Neural cell (in vitro differentiated cells): ENCODE data around the gene TAOK2. TPM values are rescaled to one million over a fixed set of nuclear protein-coding genes. Genes with fewer than 3 reads are reported as not detected.

ENCODE experiments used
- H2AFZ ChIP-seq: fragments of 200-600, 300-800 bp; sonication (generic), shearing (Covaris generic); 2 replicates; pipeline ENCODE4 v1.6.0; 2014; ENCODE audit warnings: low read depth, mild to moderate bottlenecking, antibody characterized with exemption, low read length, moderate library complexity
- H3F3A ChIP-seq: fragments of 200-600 bp; shearing (Covaris generic); 2 replicates; pipeline ENCODE4 v1.6.1; 2016; ENCODE audit warnings: mild to moderate bottlenecking, moderate library complexity, mixed read lengths, antibody characterized with exemption, low read length; ENCODE audit not compliant: insufficient read depth, poor library complexity, severe bottlenecking
- H3K27ac ChIP-seq: fragments of 200-600, 300-800 bp; sonication (generic), shearing (Covaris generic); 2 replicates; pipeline ENCODE4 v1.5.1; 2014; ENCODE audit warnings: mild to moderate bottlenecking, low read length, moderate library complexity
- H3K27me3 ChIP-seq: fragments of 300-800, 200-600 bp; sonication (generic), shearing (Covaris generic); 2 replicates; pipeline ENCODE4 v1.6.0; 2014; ENCODE audit warnings: mild to moderate bottlenecking, low read depth, low read length, moderate library complexity; ENCODE audit not compliant: insufficient read depth
- H3K36me3 ChIP-seq: fragments of 300-800, 200-600 bp; sonication (generic), shearing (Covaris generic); 2 replicates; pipeline ENCODE4 v1.5.1; 2014; ENCODE audit warnings: mild to moderate bottlenecking, antibody characterized with exemption, low read length, moderate library complexity; ENCODE audit not compliant: insufficient read depth
- H3K4me2 ChIP-seq: fragments of 300-800, 200-600 bp; sonication (generic), shearing (Covaris generic); 2 replicates; pipeline ENCODE4 v1.6.0; 2014; ENCODE audit warnings: mild to moderate bottlenecking, low read length
- H3K4me3 ChIP-seq: fragments of 300-800, 200-600 bp; sonication (generic), shearing (Covaris generic); 2 replicates; pipeline ENCODE4 v1.5.1; 2014; ENCODE audit warnings: mild to moderate bottlenecking, low read length, moderate library complexity
- H3K79me2 ChIP-seq: fragments of 200-600 bp; shearing (Covaris generic); replicated peaks from 2 replicates; pipeline ENCODE4 v1.6.0; 2014; ENCODE audit warnings: mild to moderate bottlenecking, low read length, moderate library complexity; ENCODE audit not compliant: insufficient read depth
- H3K9ac ChIP-seq: fragments of 300-800, 200-600 bp; sonication (generic), shearing (Covaris generic); 2 replicates; pipeline ENCODE4 v1.6.1; 2016; ENCODE audit warnings: mild to moderate bottlenecking, low read length, mixed read lengths
- H3K9me2 ChIP-seq: fragments of 200-600 bp; shearing (Covaris generic); 2 replicates; pipeline ENCODE4 v1.6.1; 2016; ENCODE audit warnings: mild to moderate bottlenecking, low read length, mixed read lengths; ENCODE audit not compliant: insufficient read depth
- H3K9me3 ChIP-seq: fragments of 200-600, 300-800 bp; sonication (generic), shearing (Covaris generic); 2 replicates; pipeline ENCODE4 v1.6.1; 2016; ENCODE audit warnings: mild to moderate bottlenecking, mixed run types, low read length, moderate library complexity, mixed read lengths
- H4K20me1 ChIP-seq: fragments of 200-600 bp; shearing (Covaris generic); 2 replicates; pipeline ENCODE4 v1.6.1; 2016; ENCODE audit warnings: mild to moderate bottlenecking, mixed run types; ENCODE audit not compliant: insufficient read depth
- CTCF ChIP-seq: fragments of 450-650 bp; IDR thresholded peaks from 2 replicates; pipeline ENCODE4 v1.5.1; 2014; ENCODE audit warnings: antibody characterized with exemption, mild to moderate bottlenecking, moderate library complexity; ENCODE audit not compliant: poor library complexity, severe bottlenecking
- EP300 ChIP-seq: fragments of 450-650 bp; conservative IDR thresholded peaks from 2 replicates; pipeline ENCODE4 v1.6.1; 2014; ENCODE audit warnings: antibody characterized with exemption, mild to moderate bottlenecking, moderate library complexity; ENCODE audit not compliant: poor library complexity, severe bottlenecking
- EZH2 ChIP-seq: fragments of 200-600, 300-800 bp; shearing (Covaris generic), sonication (generic); IDR thresholded peaks from 2 replicates; pipeline ENCODE4 v1.6.1; 2014; ENCODE audit warnings: antibody characterized with exemption, low read length, borderline replicate concordance, mild to moderate bottlenecking; ENCODE audit not compliant: insufficient read depth, poor library complexity, severe bottlenecking
- MXI1 ChIP-seq: fragments of 450-650 bp; conservative IDR thresholded peaks from 2 replicates; pipeline ENCODE4 v1.6.1; 2014; ENCODE audit warnings: antibody characterized with exemption, mild to moderate bottlenecking; ENCODE audit not compliant: poor library complexity, severe bottlenecking
- POLR2AphosphoS5 ChIP-seq: IDR thresholded peaks from 2 replicates; pipeline ENCODE4 v1.6.1; 2012
- RAD21 ChIP-seq: fragments of 450-650 bp; conservative IDR thresholded peaks from 2 replicates; pipeline ENCODE4 v1.6.1; 2014; ENCODE audit warnings: antibody characterized with exemption, mild to moderate bottlenecking, moderate library complexity
- REST ChIP-seq: IDR thresholded peaks from 2 replicates; pipeline ENCODE4 v1.6.1; 2012; ENCODE audit warnings: borderline replicate concordance
- SMC3 ChIP-seq: fragments of 450-650 bp; conservative IDR thresholded peaks from 2 replicates; pipeline ENCODE4 v1.6.1; 2014; ENCODE audit warnings: antibody characterized with exemption, mild to moderate bottlenecking, moderate library complexity; ENCODE audit not compliant: poor library complexity
- TAF1 ChIP-seq: IDR thresholded peaks from 2 replicates; pipeline ENCODE4 v1.6.1; 2012; ENCODE audit warnings: low read depth
- polyA plus RNA-seq: library from polyadenylated mRNA; depleted of rRNA; stranded (reverse); fragments of >200 nt; gene quantifications from 2 replicates; pipeline ENCODE4 v1.2.3, GENCODE V29; 2014

Gene TAOK2
- polyA plus RNA-seq, 1 donor from 2014 or later, result 62.7 TPM

- H3K4me3 ChIP-seq, result peak overlapping the region; percentile 99
- H2AFZ ChIP-seq, result no peak overlapping the region
- H3K4me2 ChIP-seq, result peak overlapping the region; percentile 92
- H3K9me3 ChIP-seq, result no peaks in the 10 kb centered on the region
- TF ChIP-seq MXI1 (no peak), SMC3 (no peak), EP300 (no peak), EZH2 (no peak)
- H3K79me2 ChIP-seq, result peaks cover 41% of the 10 kb centered on the region
- peak overlapping the region; percentile 97 for H3K27ac ChIP-seq
- peaks cover 12% of the 10 kb centered on the region for H4K20me1 ChIP-seq
- H3K9me2 ChIP-seq, result no peaks in the 10 kb centered on the region
- peak overlapping the region; percentile 98 for H3K9ac ChIP-seq
- H3K36me3 ChIP-seq, result no peaks in the 10 kb centered on the region
- no peaks in the 10 kb centered on the region for H3F3A ChIP-seq
- no peaks in the 10 kb centered on the region for H3K27me3 ChIP-seq
These were observed 1.5 kb downstream of the TAOK2 start for GRCh38 chr16:29975134-29975538.

GRCh38 chr16:29975811-29976511 lies 2.3 kb downstream of the TAOK2 start:
- H4K20me1 ChIP-seq, result peaks cover 12% of the 10 kb centered on the region

More at GRCh38 chr16:29975811-29976511, 2.3 kb downstream of the TAOK2 start:
- Histone ChIP-seq H3K9me3 (no peaks in the 10 kb centered on the region), H3K9me2 (no peaks in the 10 kb centered on the region), H3F3A (no peaks in the 10 kb centered on the region), H3K36me3 (no peaks in the 10 kb centered on the region), H3K4me3 (peak overlapping the region; percentile 99), H3K27me3 (no peaks in the 10 kb centered on the region), H3K4me2 (peak overlapping the region; percentile 92), H2AFZ (no peak overlapping the region), H3K79me2 (peaks cover 41% of the 10 kb centered on the region), H3K9ac (peak overlapping the region; percentile 98), H3K27ac (peak overlapping the region; percentile 2)
- TF ChIP-seq MXI1 (no peak), EZH2 (no peak), CTCF (no peak), SMC3 (no peak), POLR2AphosphoS5 (no peak), REST (no peak), TAF1 (no peak), EP300 (no peak), RAD21 (no peak)
